ENCODE results near the gene UTS2B. TPM values are rescaled to one million over a fixed set of nuclear protein-coding genes. Genes with fewer than 3 reads are reported as not detected.

The UTS2B gene
- total and polyA plus RNA-seq, 9 of the 15 experiments (the other 6 are each of a cell fraction or from before 2014, with no cell fraction given): 0.06 TPM; not detected in 8

- H3K27ac ChIP-seq (ENCODE audit: extremely low read depth, low read depth, low read length): peak overlapping the region; percentile 79
- H4K20me1 ChIP-seq (replicated peaks; ENCODE audit: control insufficient read depth, insufficient read depth, low read length): 0 out of 2 replicates have a peak, but pooled peaks cover 7% of the 10 kb centered on the region
- peak overlapping the region; percentile 90 for H3K4me2 ChIP-seq (ENCODE audit: insufficient read depth, low read length)
- H3K9me1 ChIP-seq (ENCODE audit: control insufficient read depth, insufficient read depth, low read length): no peaks in the 10 kb centered on the region
- H3K36me3 ChIP-seq (ENCODE audit: control insufficient read depth, insufficient read depth, low read length): no peaks in the 10 kb centered on the region
- peak overlapping the region; percentile 80 to 97 for H3K9ac ChIP-seq (ENCODE audit: insufficient read depth in 1 of 2, low read depth in 2 of 2, low read length in 2 of 2)
- H3K4me1 ChIP-seq (replicated peaks in 1 of 2; ENCODE audit: control insufficient read depth in 2 of 2, insufficient read depth in 2 of 2, low read length in 2 of 2): peaks cover 12 to 33% of the 10 kb centered on the region in 2 experiments; a peak in 4 of 5 replicates
- peak; percentile 52; the same call in 1 of the 2 replicates for TF ChIP-seq HMBOX1 (IDR thresholded peaks at IDR 0.05)
- TF ChIP-seq ZNF316 (IDR thresholded peaks at IDR 0.05): 0 out of 2 replicates have a peak, but pooled peaks have one; percentile 0
- no peak for TF ChIP-seq MTA1 (IDR thresholded peaks at IDR 0.05; ENCODE audit: borderline replicate concordance)
- TF ChIP-seq ZZZ3 (IDR thresholded peaks at IDR 0.05): no peak
- CTCF ChIA-PET (ENCODE audit: low intra/inter-chr PET ratio): no interaction called here
- peak overlapping the region; percentile 96; the same call in 1 of the 2 replicates for H2AFZ ChIP-seq (ENCODE audit: low read depth, low read length)
- whole genome bisulfite sequencing (ENCODE audit: insufficient coverage, low coverage, missing lambda C conversion rate): 9% methylated on average over 11 of the region's 11 CpGs
- POLR2A ChIA-PET: interaction anchor here (0.9 kb wide), 1 partner anchor 23 kb away, joined by 3 read pairs; no protein-coding TSS in a partner anchor
- in situ Hi-C loops (cut with MboI): no loop called here
- peak; percentile 79 for FAIRE-seq
- no peaks in the 10 kb centered on the region for H3K27me3 ChIP-seq (ENCODE audit: control insufficient read depth in 2 of 2, insufficient read depth in 2 of 2, low read length in 2 of 2)
- peak overlapping the region; percentile 78 for H3K4me3 ChIP-seq
- TSS peak; percentile 54 for BruUV-seq (replicated peaks)
- no peaks in the 10 kb centered on the region for H3K9me3 ChIP-seq (replicated peaks; ENCODE audit: control insufficient read depth, insufficient read depth, low read depth, low read length)
- peak; percentile 10; the same call in 2 of the 3 replicates for ATAC-seq
- intact Hi-C loops (cut with micrococcal nuclease): loop anchor here (5.0 kb wide), 1 partner anchor 37 kb away; no protein-coding TSS in a partner anchor
- DNase-seq (ENCODE audit: extremely low read depth in 1 of 4, low spot score in 3 of 4): peak in 1 of 4 experiments; percentile 6
- H3K79me2 ChIP-seq (ENCODE audit: control insufficient read depth, insufficient read depth, low read length): peaks cover 62% of the 10 kb centered on the region
Observed at GRCh38 chr3:191330530-191331048, 263 bp upstream of the UTS2B start.

Data from K562 (cell line).